Measurements from ENCODE around the gene ELF3.
"Not testable (repeated sequence)": the region's sequence is repeated elsewhere in the genome, so short reads cannot be mapped to it uniquely, and the experiment has no call there.

ELF3 gene

GRCh38 chr1:202010180-202011015 lies at the start of gene ELF3:
Gene ELF3, plus strand, starts transcription at chr1:202010587. Its CDS starts 550 bp downstream, at chr1:202011137.
- no peak within 1 kb of the TSS for H3K4me3 ChIP-seq (ENCODE audit: low read depth, low read length)
- ChIA-PET CTCF (interaction anchor here (0.8 to 24.4 kb wide), 13 partner anchors 8 to 123 kb away, joined by 3 to 956 read pairs (median 4); partner anchors contain the start of genes GPR37L1 and RNPEP), POLR2A (no interaction called here)
- no peak for DNase-seq (ENCODE audit: low read depth, low spot score)
- no peak for TF ChIP-seq CTCF (IDR thresholded peaks at IDR 0.05; ENCODE audit: insufficient read depth, low read length, missing control alignments)

DNA sequence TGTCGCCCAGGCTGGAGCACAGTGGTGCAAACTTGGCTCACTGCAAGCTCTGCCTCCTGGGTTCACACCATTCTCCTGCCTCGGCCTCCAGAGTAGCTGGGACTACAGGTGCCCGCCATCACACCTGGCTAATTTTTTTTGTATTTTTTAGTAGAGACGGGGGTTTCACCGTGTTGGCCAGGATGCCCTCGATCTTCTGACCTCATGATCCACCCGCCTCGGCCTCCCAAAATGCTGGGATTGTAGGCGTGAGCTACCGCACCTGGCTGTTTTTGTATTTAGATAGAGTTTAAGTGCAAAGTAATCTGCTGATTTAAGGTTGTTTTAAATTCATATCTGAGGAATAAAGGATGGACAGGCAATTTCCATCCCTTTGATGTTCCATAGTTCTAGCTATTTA lies 48.0 kb upstream of the ELF3 start:
- ChIA-PET POLR2A (interaction anchor here (2.0 to 3.5 kb wide), 2 partner anchors 16 to 67 kb away, joined by 5 to 13 read pairs; partner anchors contain the start of gene LMOD1), CTCF (interaction anchor here (1.1 to 17.5 kb wide), 3 partner anchors 11 to 79 kb away, joined by 3 to 656 read pairs (median 40); partner anchors contain the start of gene SHISA4)
- not testable (repeated sequence) for DNase-seq (ENCODE audit: low read depth, low spot score); H3K4me3 ChIP-seq (ENCODE audit: low read depth, low read length)

GRCh38 chr1:201964261-201964660 lies 46.1 kb upstream of the ELF3 start:
- no peak for TF ChIP-seq CTCF (IDR thresholded peaks at IDR 0.05; ENCODE audit: insufficient read depth, low read length, missing control alignments)
- no peak overlapping the region for H3K4me3 ChIP-seq (ENCODE audit: low read depth, low read length)
- DNase-seq (ENCODE audit: low read depth, low spot score): peak; percentile 73
- ChIA-PET CTCF (interaction anchor here (0.8 to 17.5 kb wide), 6 partner anchors 9 to 157 kb away, joined by 3 to 656 read pairs (median 8); partner anchors contain the start of gene SHISA4), POLR2A (interaction anchor here (0.7 to 3.5 kb wide), 6 partner anchors 8 to 61 kb away, joined by 3 to 13 read pairs (median 4); partner anchors contain the start of genes LMOD1, RNPEP and TIMM17A)

- TF ChIP-seq CTCF (IDR thresholded peaks at IDR 0.05; ENCODE audit: insufficient read depth, low read length, missing control alignments): no peak
- DNase-seq (ENCODE audit: low read depth, low spot score): no peak
- ChIA-PET CTCF (interaction anchor here (1.0 to 17.5 kb wide), 5 partner anchors 15 to 88 kb away, joined by 3 to 656 read pairs (median 10); partner anchors contain the start of gene SHISA4), POLR2A (interaction anchor here (0.7 to 1.0 kb wide), 2 partner anchors 70 to 77 kb away, joined by 3 to 4 read pairs; partner anchors contain the start of gene SHISA4)
- no peak overlapping the region for H3K4me3 ChIP-seq (ENCODE audit: low read depth, low read length)
Observed at GRCh38 chr1:201966171-201966570, 44.2 kb upstream of the ELF3 start.

DNA sequence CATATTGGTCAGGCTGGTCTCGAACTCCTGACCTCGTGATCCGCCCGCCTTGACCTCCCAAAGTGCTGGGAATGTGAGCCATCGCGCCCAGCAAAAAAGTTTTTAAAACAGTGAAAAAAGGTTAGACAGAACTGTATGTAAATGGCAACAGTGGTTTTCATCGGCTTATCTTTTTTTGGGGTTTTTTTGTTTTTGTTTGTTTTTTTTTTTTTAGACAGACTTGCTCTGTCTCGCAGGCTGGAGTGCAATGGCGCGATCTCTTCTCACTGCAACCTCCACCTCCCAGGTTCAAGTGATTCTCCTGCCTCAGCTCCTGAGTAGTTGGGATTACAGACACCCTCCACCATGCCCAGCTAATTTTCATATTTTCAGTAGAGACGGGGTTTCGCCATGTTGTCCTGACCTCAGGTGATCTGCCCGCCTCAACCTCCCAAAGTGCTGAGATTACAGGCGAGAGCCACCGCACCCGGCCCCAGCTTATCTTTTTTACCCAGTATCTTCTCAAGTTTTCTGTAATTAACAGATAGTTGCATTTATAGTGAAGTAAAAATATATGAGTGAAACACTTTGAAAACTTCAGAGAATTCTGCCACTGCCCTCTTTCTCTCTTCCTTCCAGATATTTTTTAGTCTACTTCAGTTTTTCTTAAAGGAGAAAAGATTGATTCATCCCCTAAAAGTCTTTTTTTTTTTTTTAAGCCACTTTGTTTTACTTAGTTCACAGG lies 42.0 kb upstream of the ELF3 start:
- DNase-seq (ENCODE audit: low read depth, low spot score): no peak
- CTCF ChIA-PET: interaction anchor here (0.6 to 17.5 kb wide), 9 partner anchors 10 to 150 kb away, joined by 3 to 656 read pairs (median 4); partner anchors contain the start of gene SHISA4
- POLR2A ChIA-PET: interaction anchor here (0.6 kb wide), 1 partner anchor 231 kb away, joined by 3 read pairs; no protein-coding TSS in a partner anchor
- H3K4me3 ChIP-seq (ENCODE audit: low read depth, low read length): no peak overlapping the region
- no peak for TF ChIP-seq CTCF (IDR thresholded peaks at IDR 0.05; ENCODE audit: insufficient read depth, low read length, missing control alignments)

- CTCF ChIA-PET: interaction anchor here (2.4 to 17.5 kb wide), 5 partner anchors 7 to 91 kb away, joined by 5 to 656 read pairs (median 40); partner anchors contain the start of genes RNPEP and SHISA4
- DNase-seq (ENCODE audit: low read depth, low spot score): no peak
- TF ChIP-seq CTCF (IDR thresholded peaks at IDR 0.05; ENCODE audit: insufficient read depth, low read length, missing control alignments): no peak
- H3K4me3 ChIP-seq (ENCODE audit: low read depth, low read length): no peak overlapping the region
- POLR2A ChIA-PET: interaction anchor here (0.8 to 1.2 kb wide), 2 partner anchors 73 to 74 kb away, joined by 3 to 4 read pairs; no protein-coding TSS in a partner anchor
Observed at GRCh38 chr1:201970334-201971159, 39.8 kb upstream of the ELF3 start.

Measured in AG04449 (cell line).